ENCODE measurements around the gene CCNI2. TPM values are rescaled to one million over a fixed set of nuclear protein-coding genes. Genes with fewer than 3 reads are reported as not detected.

Gene CCNI2
- total RNA-seq, 1 donor: 1.2 TPM

DNA sequence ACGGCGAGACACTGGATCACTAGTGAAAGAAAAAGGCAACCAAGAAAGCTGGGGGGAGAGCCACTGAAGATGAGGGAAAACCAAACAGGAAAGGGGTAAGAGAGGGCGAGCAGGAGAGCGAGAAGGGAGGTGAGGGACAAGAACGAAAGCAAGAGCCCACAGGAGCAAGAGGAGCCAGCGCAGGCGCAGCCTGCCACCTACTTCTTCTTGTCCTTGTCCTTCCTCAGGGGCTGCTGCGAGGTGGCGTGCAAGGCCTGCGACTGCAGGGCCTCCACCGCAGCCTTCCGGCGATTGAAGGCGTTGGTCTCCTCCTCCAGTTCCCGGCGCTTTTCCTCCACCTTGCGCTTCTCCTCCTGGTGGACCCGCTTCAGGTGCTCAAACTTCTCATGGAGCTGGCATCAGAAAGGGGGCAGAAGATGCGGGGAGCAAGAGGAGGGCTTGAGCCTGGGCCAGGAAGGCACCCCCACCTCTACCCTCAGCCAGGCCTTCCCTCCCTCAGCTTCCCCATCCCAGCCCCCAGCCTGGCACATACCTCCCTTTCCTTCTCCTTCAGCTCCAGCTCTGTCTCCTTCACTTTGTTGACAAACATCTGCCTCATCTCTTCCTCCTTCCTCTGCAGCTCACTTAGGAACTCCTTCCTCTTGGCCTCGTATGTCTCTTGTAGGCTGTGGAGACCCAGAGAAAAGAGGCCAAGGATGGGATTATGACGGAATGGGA lies 13.5 kb downstream of the CCNI2 start:
- H3K4me3 ChIP-seq (ENCODE audit: low read depth, low read length): no peak overlapping the region
- DNase-seq (ENCODE audit: low read depth): no peak
- TF ChIP-seq, protein P1, sequence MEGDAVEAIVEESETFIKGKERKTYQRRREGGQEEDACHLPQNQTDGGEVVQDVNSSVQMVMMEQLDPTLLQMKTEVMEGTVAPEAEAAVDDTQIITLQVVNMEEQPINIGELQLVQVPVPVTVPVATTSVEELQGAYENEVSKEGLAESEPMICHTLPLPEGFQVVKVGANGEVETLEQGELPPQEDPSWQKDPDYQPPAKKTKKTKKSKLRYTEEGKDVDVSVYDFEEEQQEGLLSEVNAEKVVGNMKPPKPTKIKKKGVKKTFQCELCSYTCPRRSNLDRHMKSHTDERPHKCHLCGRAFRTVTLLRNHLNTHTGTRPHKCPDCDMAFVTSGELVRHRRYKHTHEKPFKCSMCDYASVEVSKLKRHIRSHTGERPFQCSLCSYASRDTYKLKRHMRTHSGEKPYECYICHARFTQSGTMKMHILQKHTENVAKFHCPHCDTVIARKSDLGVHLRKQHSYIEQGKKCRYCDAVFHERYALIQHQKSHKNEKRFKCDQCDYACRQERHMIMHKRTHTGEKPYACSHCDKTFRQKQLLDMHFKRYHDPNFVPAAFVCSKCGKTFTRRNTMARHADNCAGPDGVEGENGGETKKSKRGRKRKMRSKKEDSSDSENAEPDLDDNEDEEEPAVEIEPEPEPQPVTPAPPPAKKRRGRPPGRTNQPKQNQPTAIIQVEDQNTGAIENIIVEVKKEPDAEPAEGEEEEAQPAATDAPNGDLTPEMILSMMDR (IDR thresholded peaks at IDR 0.05; ENCODE audit: insufficient read depth, low read length): no peak

GRCh38 chr5:132761321-132762240 lies 14.4 kb downstream of the CCNI2 start:
- no peak overlapping the region for H3K4me3 ChIP-seq (ENCODE audit: low read depth, low read length)
- TF ChIP-seq, protein P1 (IDR thresholded peaks at IDR 0.05; ENCODE audit: insufficient read depth, low read length): no peak
- no peak for DNase-seq (ENCODE audit: low read depth)

DNA sequence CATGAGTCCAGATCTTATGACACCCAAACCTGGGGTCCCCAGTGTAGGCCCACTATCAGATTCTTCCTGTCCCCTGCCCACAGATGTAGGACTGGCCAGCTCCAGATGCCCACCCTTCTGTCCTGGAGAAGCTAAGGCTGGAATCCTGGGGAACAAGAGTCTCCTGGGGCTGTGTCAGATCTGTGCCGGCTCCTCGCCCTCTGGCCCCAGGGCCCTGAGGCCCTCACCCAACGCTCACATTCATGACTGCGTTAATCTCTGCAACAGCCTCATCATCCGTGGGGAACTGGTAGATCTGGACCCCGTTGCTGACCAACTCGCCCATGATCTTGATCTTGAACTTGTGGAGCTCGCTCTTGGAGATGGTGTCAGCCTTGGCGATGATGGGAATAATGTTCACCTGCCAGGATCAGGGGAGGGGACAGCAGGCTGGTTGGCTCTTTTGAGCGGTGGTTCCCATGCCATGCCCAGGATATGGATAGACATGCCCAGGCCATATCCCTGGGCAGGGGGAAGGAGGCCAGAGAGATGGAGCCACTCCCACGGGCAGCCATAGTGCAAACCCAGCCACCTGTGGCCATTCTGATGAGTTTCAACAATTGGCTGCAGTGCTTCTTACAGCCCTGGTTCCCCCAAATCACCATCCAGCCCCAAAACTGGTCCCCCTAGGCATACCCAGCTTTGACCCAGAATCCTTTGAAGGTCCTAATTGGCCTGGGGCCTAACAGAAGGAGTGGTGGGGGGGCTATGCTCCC lies 15.2 kb downstream of the CCNI2 start:
- TF ChIP-seq, protein P1 (IDR thresholded peaks at IDR 0.05; ENCODE audit: insufficient read depth, low read length): no peak
- no peak for DNase-seq (ENCODE audit: low read depth)
- H3K4me3 ChIP-seq (ENCODE audit: low read depth, low read length): no peak overlapping the region

- TF ChIP-seq, protein P1 (IDR thresholded peaks at IDR 0.05; ENCODE audit: insufficient read depth, low read length): no peak
- no peak for DNase-seq (ENCODE audit: low read depth)
- no peak overlapping the region for H3K4me3 ChIP-seq (ENCODE audit: low read depth, low read length)
Observed at GRCh38 chr5:132763181-132764036, 16.2 kb downstream of the CCNI2 start.

DNA sequence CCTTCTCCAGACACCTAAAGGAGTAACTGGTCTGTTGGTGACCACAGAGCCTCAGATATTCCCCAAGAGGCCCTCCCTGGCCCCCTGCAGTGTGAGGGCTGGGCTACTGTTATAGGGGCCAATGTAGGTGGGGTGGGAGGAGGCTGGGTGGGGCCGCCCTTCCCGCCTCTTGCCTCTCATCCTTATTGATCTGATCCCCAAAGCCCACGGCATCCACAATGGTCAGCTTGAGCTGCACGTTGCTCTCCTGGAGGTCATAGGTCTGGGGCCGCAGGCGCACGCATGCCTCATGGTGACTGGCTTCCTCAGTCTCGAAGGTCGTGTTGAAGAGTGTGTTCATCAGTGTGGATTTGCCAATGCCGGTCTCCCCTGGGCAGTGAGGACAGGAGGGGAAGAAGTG lies 16.8 kb downstream of the CCNI2 start:
- DNase-seq (ENCODE audit: low read depth): no peak
- TF ChIP-seq, protein P1 (IDR thresholded peaks at IDR 0.05; ENCODE audit: insufficient read depth, low read length): no peak

More for the DNA sequence above, 16.8 kb downstream of the CCNI2 start:
- H3K4me3 ChIP-seq (ENCODE audit: low read depth, low read length): no peak overlapping the region
